Stimulated activated CD4-positive, alpha-beta T cell treated with anti-CD3 and anti-CD28 coated beads, Interleukin-15, amount 100 ng/mL, for 1 hour (primary cell): ENCODE results near the gene C17orf58.
A peak's percentile ranks its signal among the peaks of the same experiment; 100 is the strongest.
"Not testable (repeated sequence)": the region's sequence is repeated elsewhere in the genome, so short reads cannot be mapped to it uniquely, and the experiment has no call there.

Source experiments
- DNase-seq, 2 donors: peaks; one replicate each; pipeline ENCODE4 v3.0.0-alpha.2; 2020; ENCODE audit warnings: low read depth in 1 of 2, low spot score in 1 of 2

C17orf58 gene

GRCh38 chr17:68004201-68004600 is 7.9 kb upstream of the C17orf58 start:
- no peak for DNase-seq

- DNase-seq: no peak
These were observed 3.1 kb upstream of the C17orf58 start for GRCh38 chr17:67999291-67999911.

DNA sequence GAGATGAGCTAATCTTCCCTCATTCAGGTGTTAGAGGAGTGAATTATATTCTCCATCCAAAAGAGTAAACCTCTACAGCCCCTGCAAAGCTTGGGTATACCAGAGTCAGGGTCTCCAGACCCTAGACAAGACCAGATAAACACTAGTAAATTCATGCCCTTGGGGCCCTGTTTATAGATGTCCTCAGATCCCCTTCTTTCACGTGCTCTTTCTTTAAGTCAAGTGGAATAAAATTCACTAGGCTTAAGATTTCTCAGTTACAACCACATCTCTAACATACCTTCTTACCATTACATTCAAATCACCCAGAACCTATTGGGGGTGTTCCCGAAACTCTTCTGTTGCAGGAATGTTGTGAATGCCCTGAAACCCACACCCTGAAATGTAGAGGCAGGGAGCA is 2.2 kb upstream of the C17orf58 start:
- no peak for DNase-seq

DNA sequence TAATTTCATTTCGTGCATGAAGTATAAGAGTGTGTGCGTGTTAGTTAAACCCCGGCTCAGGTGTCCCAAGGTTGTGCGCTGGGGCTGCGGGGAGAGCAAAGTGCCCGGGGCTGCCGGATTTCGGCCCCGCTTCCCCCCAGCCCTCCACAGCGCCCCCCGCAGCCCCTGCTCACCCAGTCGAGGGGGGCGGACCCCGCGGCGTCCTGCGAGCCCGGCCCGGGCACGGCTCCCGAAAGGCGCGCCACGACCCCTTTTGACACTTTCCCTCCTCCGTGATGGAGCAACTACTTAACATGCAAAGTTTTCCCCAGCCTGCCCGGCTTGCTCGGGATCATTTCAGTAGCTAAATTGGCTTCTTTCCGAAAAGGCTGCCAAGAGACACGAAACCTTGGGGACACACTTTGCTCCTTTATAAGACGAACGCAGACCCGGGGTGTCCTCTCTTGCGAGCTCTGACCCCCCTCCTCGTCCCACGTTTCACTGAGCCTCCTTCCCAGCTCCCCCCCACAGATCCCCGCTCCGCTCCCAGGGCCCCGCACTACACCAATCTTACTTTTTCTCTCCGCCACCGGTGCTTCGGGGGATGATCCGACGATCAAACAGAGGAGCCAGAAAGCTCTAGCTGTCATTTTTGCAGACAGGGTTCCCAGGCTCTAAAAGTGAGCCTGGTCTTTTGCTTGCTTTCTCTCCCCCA is 552 bp downstream of the C17orf58 start:
- DNase-seq: no peak

- no peak for DNase-seq
These were observed 1.3 kb downstream of the C17orf58 start for GRCh38 chr17:67994817-67995569.

DNA sequence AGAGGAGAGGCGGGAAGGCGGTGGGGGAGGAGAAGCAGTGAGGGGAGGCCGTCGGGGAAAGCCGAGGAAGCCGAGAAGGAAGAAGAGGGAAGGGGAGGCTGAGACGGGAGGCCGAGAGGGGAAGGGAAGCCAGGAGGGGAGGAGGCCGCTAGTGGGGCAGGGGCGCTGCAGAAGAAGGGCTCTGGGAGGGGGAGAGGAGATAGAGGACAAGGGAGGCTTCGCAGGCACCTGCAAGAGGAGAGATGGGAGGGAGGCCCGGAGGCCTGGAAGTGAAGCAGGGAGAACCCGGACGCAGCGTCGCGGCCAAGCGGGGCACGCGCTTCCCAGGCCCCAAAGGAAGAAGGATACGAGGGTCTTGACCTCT is 2.3 kb downstream of the C17orf58 start:
- DNase-seq: no peak

DNA sequence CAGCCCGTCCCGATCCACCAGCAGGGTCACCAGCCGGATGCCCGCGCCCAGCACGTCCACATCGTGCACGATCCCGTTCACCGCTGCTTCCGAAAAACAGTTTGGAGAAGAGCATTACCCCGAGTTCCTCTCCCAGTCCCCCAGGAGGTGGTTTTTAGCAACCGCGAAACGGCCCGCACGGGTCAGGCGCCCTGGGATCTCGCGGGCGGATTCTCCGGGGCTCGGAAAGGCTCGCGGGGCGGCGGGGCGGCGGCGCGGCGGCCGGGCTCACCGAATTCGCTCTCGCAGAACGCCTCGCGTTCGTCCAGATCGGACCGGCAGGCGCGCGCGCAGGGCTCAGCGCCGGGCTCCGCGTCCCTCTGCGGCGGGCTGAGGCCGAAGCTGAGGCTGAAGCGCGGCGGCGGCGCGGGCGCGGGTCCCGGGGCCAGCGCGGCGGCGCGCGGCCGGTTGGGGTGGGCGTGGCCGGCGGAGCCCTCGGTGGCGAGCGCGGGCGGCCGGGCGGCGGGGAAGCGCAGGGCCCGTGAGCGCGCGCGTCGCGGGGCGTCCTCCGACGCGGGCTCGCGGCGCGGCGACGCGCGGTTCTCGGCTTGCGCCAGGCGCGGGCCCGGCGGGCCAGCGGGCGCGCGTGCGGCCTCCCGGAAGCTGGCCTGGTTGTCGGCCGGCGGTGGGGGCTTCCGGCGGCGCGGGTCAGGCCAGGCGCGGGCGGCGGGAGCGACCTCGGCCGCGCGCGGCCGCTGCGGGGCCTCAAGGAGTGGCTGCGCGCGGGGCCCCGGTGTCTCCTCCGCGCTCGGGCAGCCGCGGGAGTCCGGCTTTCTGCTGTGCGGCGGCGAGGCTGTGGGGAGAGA is 2.9 kb downstream of the C17orf58 start:
- DNase-seq: peak; percentile 35 to 63

DNA sequence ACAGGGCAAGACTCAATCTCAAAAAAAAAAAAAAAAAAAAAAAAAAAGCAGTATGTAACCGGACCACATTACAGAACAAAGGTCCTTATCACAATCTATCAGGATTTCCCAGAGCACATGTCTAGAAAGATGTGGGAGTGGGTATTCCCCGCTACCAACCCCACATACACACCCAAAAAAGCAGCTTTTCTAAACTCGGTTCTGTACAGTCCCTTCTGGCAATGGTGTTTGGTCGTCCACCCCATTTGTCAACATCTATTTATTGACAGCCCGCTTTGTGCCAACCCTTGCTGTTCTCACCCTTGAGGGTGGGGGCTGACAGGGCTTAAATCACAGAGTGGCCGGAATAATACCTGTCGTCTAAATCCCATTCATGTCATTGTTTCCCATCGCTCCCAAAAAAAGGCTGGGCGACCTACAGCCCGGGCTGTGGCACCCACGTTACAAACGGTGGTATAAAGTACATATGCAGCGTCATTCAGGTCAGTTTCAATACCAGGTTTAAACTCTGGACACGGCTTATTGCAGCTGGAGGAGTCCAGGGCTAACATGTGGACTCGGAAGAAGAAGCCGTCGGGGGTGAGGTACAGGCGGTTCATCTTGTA is 3.6 kb downstream of the C17orf58 start:
- no peak for DNase-seq

- DNase-seq: no peak
These were observed 5.4 kb downstream of the C17orf58 start for GRCh38 chr17:67990909-67991308.

- no peak for DNase-seq
These were observed 12.9 kb downstream of the C17orf58 start for GRCh38 chr17:67983383-67983688.

- DNase-seq: no peak
These were observed 13.4 kb downstream of the C17orf58 start for GRCh38 chr17:67982686-67983382.

DNA sequence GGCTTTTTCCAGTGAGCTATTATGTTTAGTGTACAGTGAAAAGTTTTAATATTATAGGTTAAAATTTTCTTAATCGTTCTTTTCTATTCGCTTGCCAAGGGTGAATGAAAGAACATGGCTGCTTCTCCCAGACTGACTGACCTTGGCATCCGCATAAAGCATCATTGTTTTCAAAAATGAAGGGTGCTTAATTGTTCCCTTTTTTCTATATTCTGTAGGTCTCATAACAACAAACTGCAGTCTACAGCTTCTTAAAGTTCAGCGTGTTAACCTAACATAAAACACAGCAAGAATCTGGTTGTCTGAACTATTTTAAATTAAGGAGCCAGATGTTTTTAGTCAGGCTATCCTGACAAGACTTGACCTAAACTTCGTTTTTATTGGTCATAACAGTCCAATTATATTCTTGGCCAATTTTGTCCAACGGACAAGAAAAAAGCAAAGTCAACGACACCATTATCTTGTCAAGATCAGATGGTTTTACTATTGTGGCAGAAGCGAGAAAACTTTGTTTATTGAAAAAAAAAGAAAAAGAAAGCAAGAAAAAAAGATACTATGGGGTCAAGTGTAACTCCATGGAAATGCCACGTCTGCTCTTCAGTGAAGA is 14.1 kb downstream of the C17orf58 start:
- no peak for DNase-seq

DNA sequence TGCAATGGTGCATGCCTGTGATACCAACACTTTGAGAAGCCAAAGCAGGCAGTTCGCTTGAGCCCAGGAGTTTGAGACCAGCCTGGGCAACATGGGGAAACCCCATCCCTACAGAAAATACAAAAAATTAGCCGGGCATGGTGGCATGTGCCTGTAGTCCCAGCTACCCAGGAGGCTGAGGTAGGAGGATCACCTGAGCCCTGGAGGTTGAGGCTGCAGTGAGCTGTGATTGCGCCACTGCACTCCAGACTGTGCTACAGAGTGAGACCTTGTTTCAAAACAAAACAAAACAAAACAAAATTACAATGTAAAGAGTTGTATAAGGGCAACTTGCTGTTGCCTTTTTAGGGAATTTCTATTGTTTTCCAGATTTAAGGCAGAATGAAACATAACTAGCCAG is 15.4 kb downstream of the C17orf58 start:
- not testable (repeated sequence) for DNase-seq

GRCh38 chr17:67980456-67980855 is 15.8 kb downstream of the C17orf58 start:
- DNase-seq: no peak

DNA sequence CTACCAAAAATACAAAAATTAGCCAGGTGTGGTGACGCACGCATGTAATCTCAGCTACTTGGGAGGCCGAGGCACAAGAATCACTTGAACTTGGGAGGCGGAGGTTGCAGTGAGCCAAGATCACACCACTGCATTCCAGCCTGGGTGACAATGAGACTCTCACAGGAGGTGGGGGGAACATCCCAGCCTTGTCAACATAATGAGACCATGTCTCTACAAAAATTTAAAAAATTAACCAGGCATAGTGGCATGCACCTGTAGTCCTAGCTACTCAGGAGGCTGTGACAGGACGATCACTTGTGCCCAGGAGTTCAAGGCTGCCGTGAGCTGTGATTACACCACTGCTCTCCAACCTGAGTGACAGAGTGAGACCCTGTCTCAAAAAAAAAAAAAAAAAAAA is 20.0 kb downstream of the C17orf58 start:
- DNase-seq: not testable (repeated sequence)

GRCh38 chr17:67974598-67975066 is 21.6 kb downstream of the C17orf58 start:
- no peak for DNase-seq

DNA sequence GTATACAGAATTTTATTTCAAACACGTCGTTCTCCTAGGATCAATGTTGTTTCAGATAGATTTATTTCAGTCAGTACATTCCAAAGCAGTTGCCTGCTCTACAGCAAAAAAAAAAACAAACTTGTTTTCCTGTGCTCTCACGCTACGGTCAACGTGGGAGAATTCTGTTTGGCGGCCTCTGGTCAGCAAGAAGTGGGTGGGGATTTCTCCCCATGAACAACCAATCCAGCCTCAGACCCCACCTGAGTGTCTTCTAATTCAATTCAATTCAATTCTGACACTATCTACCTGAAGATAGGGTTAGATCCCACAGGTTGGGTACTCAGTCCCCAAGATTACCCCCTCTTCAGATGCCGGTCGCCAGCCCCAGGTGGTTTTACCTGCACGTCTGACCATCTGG is 22.1 kb downstream of the C17orf58 start:
- DNase-seq: no peak

DNA sequence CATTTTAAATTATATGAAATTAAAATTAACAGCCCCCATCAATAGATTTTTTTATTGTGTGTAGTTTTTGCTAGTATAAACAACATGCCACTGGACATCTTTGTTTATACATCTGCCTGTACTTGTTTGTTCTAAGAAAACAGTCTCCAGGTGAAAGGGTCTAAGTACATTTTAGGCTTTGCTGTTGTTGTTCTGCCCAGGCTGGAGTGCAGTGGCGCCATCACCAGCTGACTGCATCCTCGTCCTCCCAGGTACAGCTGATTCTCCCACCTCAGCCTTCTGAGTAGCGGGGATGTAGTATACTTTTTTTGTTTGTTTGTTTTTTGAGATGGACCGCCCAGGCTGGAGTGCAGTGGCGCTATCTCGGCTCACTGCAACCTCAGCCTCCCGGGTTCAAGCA is 25.5 kb downstream of the C17orf58 start:
- no peak for DNase-seq

GRCh38 chr17:67963145-67963572 is 33.1 kb downstream of the C17orf58 start:
- peak in 1 of 2 donors; percentile 31 for DNase-seq

GRCh38 chr17:67962156-67962555 is 34.1 kb downstream of the C17orf58 start:
- DNase-seq: not testable (repeated sequence)
